ENCODE results near the gene TMEM187. TPM values are rescaled to one million over a fixed set of nuclear protein-coding genes. Genes with fewer than 3 reads are reported as not detected.
"Not testable (repeated sequence)": the region's sequence is repeated elsewhere in the genome, so short reads cannot be mapped to it uniquely, and the experiment has no call there.

Gene TMEM187
- polyA plus RNA-seq, 4 donors, result 4.2 to 10.1 (median 6.0) TPM

DNA sequence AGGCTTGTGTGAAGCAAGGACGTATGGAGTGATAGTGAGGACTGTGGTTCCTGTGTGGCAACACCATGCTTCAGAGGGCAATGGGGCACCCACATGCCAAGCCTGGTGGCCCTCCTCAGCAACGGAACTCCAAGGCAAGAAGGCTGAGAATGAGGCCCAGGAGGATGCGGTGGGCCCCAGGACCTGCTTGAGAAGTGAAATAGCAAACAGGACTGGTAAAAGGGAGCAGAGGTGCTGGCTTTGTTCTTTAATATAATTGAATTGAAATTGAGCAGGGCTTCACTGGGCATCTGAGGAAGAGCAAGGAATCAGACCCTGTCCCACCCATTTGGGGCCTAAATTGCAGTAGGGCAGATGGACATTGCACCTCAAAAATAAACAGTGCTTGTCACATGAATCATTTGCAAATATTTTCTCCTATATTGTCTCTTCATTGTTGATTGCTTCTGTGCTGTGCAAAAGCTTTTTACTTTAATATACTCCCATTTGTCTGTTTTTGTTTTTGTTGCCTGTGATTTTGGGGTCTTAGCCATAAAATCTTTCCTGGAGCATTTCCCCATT is 2.3 kb downstream of the TMEM187 start:
- Histone ChIP-seq H3K36me3 (ENCODE audit: control insufficient read depth in 3 of 3, insufficient read depth in 2 of 3, low read depth in 1 of 3, low read length in 3 of 3) (no peaks in the 10 kb centered on the region), H3K27me3 (ENCODE audit: control insufficient read depth in 3 of 3, insufficient read depth in 3 of 3, low read length in 3 of 3) (no peaks in the 10 kb centered on the region), H3K27ac (ENCODE audit: low read depth in 1 of 3, low read length in 2 of 3) (peak overlapping the region; percentile 94 to 97 (median 94)), H3K4me1 (ENCODE audit: control insufficient read depth in 3 of 3, insufficient read depth in 2 of 3, low read depth in 1 of 3, low read length in 2 of 3) (peaks cover 0 to 18% (median 2%) of the 10 kb centered on the region in 3 donors), H3K4me3 (ENCODE audit: low read depth in 1 of 3, low read length in 3 of 3) (no peak overlapping the region), H3K9me3 (ENCODE audit: control insufficient read depth in 2 of 2, insufficient read depth in 1 of 2, low read depth in 1 of 2, low read length in 1 of 2) (no peaks in the 10 kb centered on the region)
- DNase-seq (no peak), FAIRE-seq (no peak)
- WGBS, 3 donors, result 13 to 72% (median 45%) methylated on average over 2 to 3 of the region's 3 CpGs

DNA sequence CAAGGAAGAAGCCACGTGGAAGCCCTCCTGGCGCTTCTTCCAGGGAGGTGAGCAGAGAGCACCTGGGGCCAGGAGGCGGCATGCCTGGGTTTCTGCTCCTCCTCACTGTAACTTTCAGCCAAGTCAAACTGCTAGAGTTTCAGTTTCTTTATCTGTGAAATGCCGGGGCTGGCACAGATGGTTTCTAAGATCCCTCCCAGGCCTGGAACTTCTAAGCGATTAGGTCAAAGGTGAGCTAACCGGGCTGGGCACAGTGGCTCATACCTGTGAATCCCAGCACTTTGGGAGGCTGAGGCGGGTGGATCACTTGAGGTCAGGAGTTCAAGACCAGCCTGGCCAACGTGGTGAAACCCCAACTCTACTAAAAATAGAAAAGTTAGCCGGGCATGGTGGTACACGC is 7.8 kb downstream of the TMEM187 start:
- not testable (repeated sequence) for H3K4me1 ChIP-seq (ENCODE audit: control insufficient read depth in 3 of 3, insufficient read depth in 2 of 3, low read depth in 1 of 3, low read length in 2 of 3); H3K4me3 ChIP-seq (ENCODE audit: low read depth in 1 of 3, low read length in 3 of 3); FAIRE-seq; H3K9me3 ChIP-seq (ENCODE audit: control insufficient read depth in 2 of 2, insufficient read depth in 1 of 2, low read depth in 1 of 2, low read length in 1 of 2); H3K27me3 ChIP-seq (ENCODE audit: control insufficient read depth in 3 of 3, insufficient read depth in 3 of 3, low read length in 3 of 3); H3K36me3 ChIP-seq (ENCODE audit: control insufficient read depth in 3 of 3, insufficient read depth in 2 of 3, low read depth in 1 of 3, low read length in 3 of 3)
- peak; percentile 28 to 70 for DNase-seq
- 11 to 42% (median 39%) methylated on average over 7 to 9 of the region's 10 CpGs for WGBS, 3 donors
- H3K27ac ChIP-seq (ENCODE audit: low read depth in 1 of 3, low read length in 2 of 3), result peak overlapping the region in 1 of 3 donors; percentile 72

GRCh38 chrX:153981231-153981630 is 8.7 kb downstream of the TMEM187 start:
- Histone ChIP-seq H3K27me3 (ENCODE audit: control insufficient read depth in 3 of 3, insufficient read depth in 3 of 3, low read length in 3 of 3) (no peaks in the 10 kb centered on the region), H3K4me1 (ENCODE audit: control insufficient read depth in 3 of 3, insufficient read depth in 2 of 3, low read depth in 1 of 3, low read length in 2 of 3) (peaks cover 0 to 10% (median 3%) of the 10 kb centered on the region in 3 donors), H3K36me3 (ENCODE audit: control insufficient read depth in 3 of 3, insufficient read depth in 2 of 3, low read depth in 1 of 3, low read length in 3 of 3) (peaks cover 0 to 3% (median 0%) of the 10 kb centered on the region in 3 donors), H3K4me3 (ENCODE audit: low read depth in 1 of 3, low read length in 3 of 3) (no peak overlapping the region), H3K27ac (ENCODE audit: low read depth in 1 of 3, low read length in 2 of 3) (peak overlapping the region in 1 of 3 donors; percentile 64), H3K9me3 (ENCODE audit: control insufficient read depth in 2 of 2, insufficient read depth in 1 of 2, low read depth in 1 of 2, low read length in 1 of 2) (no peaks in the 10 kb centered on the region)
- FAIRE-seq, result no peak
- WGBS, 3 donors, result 74 to 87% (median 75%) methylated on average over 4 to 7 of the region's 7 CpGs
- DNase-seq, result no peak

DNA sequence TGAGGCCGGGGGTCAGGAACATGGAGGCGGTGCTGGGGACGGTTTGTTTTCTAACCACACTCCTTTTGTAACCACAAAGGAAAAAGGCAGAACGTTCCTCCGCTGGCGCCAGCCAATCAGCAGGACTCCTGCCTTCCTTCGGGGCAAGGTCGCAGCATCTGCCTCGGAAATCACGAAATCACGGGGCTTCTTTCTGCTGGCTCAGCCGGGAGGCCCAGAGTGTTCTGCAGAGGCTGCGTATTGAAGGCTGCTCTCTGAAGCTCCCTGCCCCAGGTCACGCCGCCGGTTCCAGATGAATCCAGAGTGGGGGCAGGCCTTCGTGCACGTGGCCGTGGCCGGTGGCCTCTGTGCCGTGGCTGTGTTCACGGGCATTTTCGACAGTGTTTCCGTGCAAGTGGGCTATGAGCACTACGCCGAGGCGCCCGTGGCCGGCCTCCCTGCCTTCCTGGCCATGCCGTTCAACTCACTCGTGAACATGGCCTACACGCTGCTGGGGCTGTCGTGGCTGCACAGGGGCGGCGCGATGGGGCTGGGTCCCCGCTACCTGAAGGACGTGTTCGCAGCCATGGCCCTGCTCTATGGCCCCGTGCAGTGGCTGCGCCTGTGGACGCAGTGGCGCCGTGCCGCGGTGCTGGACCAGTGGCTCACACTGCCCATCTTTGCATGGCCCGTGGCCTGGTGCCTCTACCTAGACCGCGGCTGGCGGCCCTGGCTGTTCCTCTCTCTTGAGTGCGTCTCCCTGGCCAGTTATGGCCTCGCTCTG is 9.4 kb downstream of the TMEM187 start:
- H3K4me1 ChIP-seq (ENCODE audit: control insufficient read depth in 3 of 3, insufficient read depth in 2 of 3, low read depth in 1 of 3, low read length in 2 of 3), result peaks cover 0 to 10% (median 3%) of the 10 kb centered on the region in 3 donors
- H3K4me3 ChIP-seq (ENCODE audit: low read depth in 1 of 3, low read length in 3 of 3), result no peak overlapping the region
- peak in 1 of 2 donors; percentile 20 for DNase-seq
- peaks cover 0 to 3% (median 0%) of the 10 kb centered on the region in 3 donors for H3K36me3 ChIP-seq (ENCODE audit: control insufficient read depth in 3 of 3, insufficient read depth in 2 of 3, low read depth in 1 of 3, low read length in 3 of 3)
- H3K27me3 ChIP-seq (ENCODE audit: control insufficient read depth in 3 of 3, insufficient read depth in 3 of 3, low read length in 3 of 3), result no peaks in the 10 kb centered on the region
- FAIRE-seq, result no peak
- peak overlapping the region in 1 of 3 donors; percentile 64 for H3K27ac ChIP-seq (ENCODE audit: low read depth in 1 of 3, low read length in 2 of 3)
- 82 to 91% (median 87%) methylated on average over 32 to 52 of the region's 52 CpGs for WGBS, 3 donors
- no peaks in the 10 kb centered on the region for H3K9me3 ChIP-seq (ENCODE audit: control insufficient read depth in 2 of 2, insufficient read depth in 1 of 2, low read depth in 1 of 2, low read length in 1 of 2)

- DNase-seq (no peak), FAIRE-seq (no peak)
- Histone ChIP-seq H3K4me1 (ENCODE audit: control insufficient read depth in 3 of 3, insufficient read depth in 2 of 3, low read depth in 1 of 3, low read length in 2 of 3) (peaks cover 0 to 10% (median 3%) of the 10 kb centered on the region in 3 donors), H3K9me3 (ENCODE audit: control insufficient read depth in 2 of 2, insufficient read depth in 1 of 2, low read depth in 1 of 2, low read length in 1 of 2) (no peaks in the 10 kb centered on the region), H3K36me3 (ENCODE audit: control insufficient read depth in 3 of 3, insufficient read depth in 2 of 3, low read depth in 1 of 3, low read length in 3 of 3) (peaks cover 0 to 3% (median 0%) of the 10 kb centered on the region in 3 donors), H3K27me3 (ENCODE audit: control insufficient read depth in 3 of 3, insufficient read depth in 3 of 3, low read length in 3 of 3) (no peaks in the 10 kb centered on the region), H3K27ac (ENCODE audit: low read depth in 1 of 3, low read length in 2 of 3) (peak overlapping the region in 1 of 3 donors; percentile 36), H3K4me3 (ENCODE audit: low read depth in 1 of 3, low read length in 3 of 3) (no peak overlapping the region)
- WGBS, 3 donors, result 79 to 95% (median 85%) methylated on average over 12 of the region's 12 CpGs
Observed at GRCh38 chrX:153983321-153983801, 10.8 kb downstream of the TMEM187 start.

DNA sequence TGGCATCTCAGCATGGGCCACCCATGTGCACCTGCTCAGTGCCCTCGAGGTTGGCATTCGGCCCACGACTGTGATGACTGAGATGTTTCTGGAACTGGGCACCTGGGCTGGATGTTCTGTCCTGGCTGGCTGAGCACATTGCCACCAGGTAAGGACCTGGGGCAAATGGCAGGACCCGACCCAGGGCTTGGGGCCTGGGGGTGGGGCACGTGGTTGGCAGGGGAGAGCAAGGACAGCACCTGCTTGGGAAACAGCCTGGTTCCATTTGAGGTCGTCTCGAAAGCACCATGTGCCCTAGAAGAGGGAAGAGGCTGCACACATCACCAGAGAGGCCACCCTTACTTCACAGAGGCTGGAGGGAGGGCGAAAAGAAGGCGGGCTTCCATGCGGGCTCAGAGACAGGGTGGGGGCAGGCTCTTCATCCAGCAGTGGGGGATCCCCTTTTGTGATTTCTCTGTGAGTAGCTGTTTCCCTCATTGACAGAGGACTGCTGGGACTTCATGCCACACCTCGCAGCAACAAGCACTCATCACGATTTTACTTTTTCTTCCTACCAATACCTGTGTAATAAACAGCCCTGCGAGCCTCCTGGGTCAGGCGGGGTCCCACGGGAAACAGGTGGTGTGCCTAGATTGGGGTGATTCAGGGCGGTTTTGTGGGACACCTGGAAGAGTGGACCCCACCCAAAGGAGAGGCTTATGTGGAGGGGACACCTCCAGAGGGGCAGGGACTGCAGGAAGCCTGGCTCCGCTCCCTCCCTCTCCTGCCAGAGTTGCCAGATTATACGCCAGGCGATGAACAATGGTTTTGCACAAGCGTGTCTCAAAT is 12.0 kb downstream of the TMEM187 start:
- no peak for FAIRE-seq

DNA sequence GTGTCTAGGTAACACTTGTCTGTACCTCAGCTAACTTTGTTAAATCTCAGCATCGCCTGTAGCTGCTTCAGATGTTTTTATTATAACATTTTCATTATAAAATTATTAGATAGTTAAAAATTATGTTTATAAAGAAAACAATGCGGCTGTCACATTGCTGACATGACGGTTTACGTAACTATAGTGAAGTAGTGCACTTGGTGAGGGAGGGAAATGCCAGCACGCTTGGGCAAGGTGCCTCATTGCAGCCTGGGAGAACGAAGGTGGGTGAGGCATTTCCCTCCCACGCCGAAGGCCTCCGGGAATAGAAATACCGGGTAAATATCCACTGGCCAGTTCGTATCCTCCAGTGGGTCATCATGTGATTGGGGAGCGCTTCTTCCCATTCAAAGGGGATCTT is 15.9 kb downstream of the TMEM187 start:
- Histone ChIP-seq H3K27ac (ENCODE audit: low read depth in 1 of 3, low read length in 2 of 3) (no peak overlapping the region), H3K4me3 (ENCODE audit: low read depth in 1 of 3, low read length in 3 of 3) (no peak overlapping the region), H3K27me3 (ENCODE audit: control insufficient read depth in 3 of 3, insufficient read depth in 3 of 3, low read length in 3 of 3) (no peaks in the 10 kb centered on the region), H3K36me3 (ENCODE audit: control insufficient read depth in 3 of 3, insufficient read depth in 2 of 3, low read depth in 1 of 3, low read length in 3 of 3) (no peaks in the 10 kb centered on the region), H3K9me3 (ENCODE audit: control insufficient read depth in 2 of 2, insufficient read depth in 1 of 2, low read depth in 1 of 2, low read length in 1 of 2) (no peaks in the 10 kb centered on the region), H3K4me1 (ENCODE audit: control insufficient read depth in 3 of 3, insufficient read depth in 2 of 3, low read depth in 1 of 3, low read length in 2 of 3) (peaks cover 0 to 10% (median 3%) of the 10 kb centered on the region in 3 donors)
- no peak for DNase-seq
- 88 to 95% (median 89%) methylated on average over 12 of the region's 12 CpGs for WGBS, 3 donors
- FAIRE-seq, result no peak

More for the DNA sequence above, 12.0 kb downstream of the TMEM187 start:
- H3K27me3 ChIP-seq (ENCODE audit: control insufficient read depth in 3 of 3, insufficient read depth in 3 of 3, low read length in 3 of 3), result no peaks in the 10 kb centered on the region
- H3K9me3 ChIP-seq (ENCODE audit: control insufficient read depth in 2 of 2, insufficient read depth in 1 of 2, low read depth in 1 of 2, low read length in 1 of 2), result no peaks in the 10 kb centered on the region
- 34 to 52% (median 45%) methylated on average over 18 to 20 of the region's 20 CpGs for WGBS, 3 donors
- no peak for DNase-seq
- peak overlapping the region in 2 of 3 donors; percentile 47 to 97 for H3K27ac ChIP-seq (ENCODE audit: low read depth in 1 of 3, low read length in 2 of 3)
- H3K36me3 ChIP-seq (ENCODE audit: control insufficient read depth in 3 of 3, insufficient read depth in 2 of 3, low read depth in 1 of 3, low read length in 3 of 3), result peaks cover 0 to 3% (median 0%) of the 10 kb centered on the region in 3 donors
- H3K4me1 ChIP-seq (ENCODE audit: control insufficient read depth in 3 of 3, insufficient read depth in 2 of 3, low read depth in 1 of 3, low read length in 2 of 3), result peaks cover 0 to 10% (median 3%) of the 10 kb centered on the region in 3 donors
- H3K4me3 ChIP-seq (ENCODE audit: low read depth in 1 of 3, low read length in 3 of 3), result no peak overlapping the region
